Measurements from ENCODE around the gene PPP1R14C. TPM values are rescaled to one million over a fixed set of nuclear protein-coding genes. Genes with fewer than 3 reads are reported as not detected.

PPP1R14C gene
- total RNA-seq: 11.8 and 13.9 TPM in 2 replicates

DNA sequence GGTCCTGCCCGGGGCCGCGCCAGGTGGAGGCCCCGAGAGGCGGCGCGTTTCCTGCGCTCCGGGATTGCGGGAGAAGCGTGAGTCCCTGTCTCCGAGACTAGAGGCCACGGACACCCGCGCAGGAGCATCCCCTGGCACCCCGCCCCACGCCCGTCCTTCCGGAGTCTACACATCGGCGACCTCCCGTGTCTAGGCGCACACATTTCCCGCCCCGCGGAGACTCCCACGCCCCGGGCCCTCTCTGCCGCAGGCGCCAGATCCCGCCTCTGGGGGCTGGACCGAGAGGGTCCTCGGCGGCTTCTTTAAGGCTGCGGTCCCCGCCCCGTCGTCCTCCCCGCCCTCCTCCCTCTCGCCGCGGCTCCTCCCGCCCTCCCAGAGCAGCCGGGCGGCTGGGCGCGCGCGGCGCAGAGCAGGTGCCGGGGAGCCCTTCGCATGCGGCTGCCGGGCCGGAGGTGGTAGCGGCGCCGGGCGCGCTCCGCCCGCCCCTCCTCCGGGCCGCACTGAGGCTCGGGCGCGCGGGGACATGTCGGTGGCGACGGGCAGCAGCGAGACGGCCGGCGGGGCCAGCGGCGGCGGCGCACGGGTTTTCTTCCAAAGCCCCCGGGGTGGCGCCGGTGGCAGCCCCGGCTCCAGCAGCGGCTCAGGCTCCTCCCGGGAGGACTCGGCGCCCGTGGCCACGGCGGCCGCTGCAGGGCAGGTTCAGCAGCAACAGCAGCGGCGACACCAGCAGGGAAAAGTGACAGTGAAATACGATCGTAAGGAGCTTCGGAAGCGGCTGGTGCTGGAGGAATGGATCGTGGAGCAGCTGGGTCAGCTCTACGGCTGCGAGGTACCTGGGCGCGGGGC lies at the start of gene PPP1R14C:
TSS of gene PPP1R14C (plus strand) at position 375 of the 846 bp plus-strand sequence. CDS start at position 524, 149 bp downstream.

Small RNAs within 50 kb of the gene (small RNA-seq; reads per million reads assigned to genes)
- not detected for gene RF01210

Other genes with a start within 250 kb of the PPP1R14C start
- gene RAET1E, start 244.9 kb upstream of the PPP1R14C start, total RNA-seq: 0.39 and 8.2 TPM in 2 replicates
- 4.4 and 9.4 TPM in 2 replicates for gene RAET1G, start 219.9 kb upstream of the PPP1R14C start, total RNA-seq
- 4.2 and 5.1 TPM in 2 replicates for gene ULBP2, start 201.0 kb upstream of the PPP1R14C start, total RNA-seq
- gene ULBP1, start 179.1 kb upstream of the PPP1R14C start, total RNA-seq: 0.52 and 0.65 TPM in 2 replicates
- not detected in 2 replicates for gene RAET1L, start 117.5 kb upstream of the PPP1R14C start, total RNA-seq
- 20.3 and 21.7 TPM in 2 replicates for gene ULBP3, start 73.9 kb upstream of the PPP1R14C start, total RNA-seq
- gene IYD, start 226.0 kb downstream of the PPP1R14C start, total RNA-seq: under 0.01 TPM in 2 replicates